Measurements from ENCODE around the gene PLXNB2.

The PLXNB2 gene

GRCh38 chr22:50232481-50233151 lies 74.8 kb downstream of the PLXNB2 start:
- DNase-seq (ENCODE audit: low read depth in 2 of 2) = no peak

- no peak for DNase-seq (ENCODE audit: low read depth in 2 of 2)
Measured at GRCh38 chr22:50229370-50229769, 78.1 kb downstream of the PLXNB2 start.

- DNase-seq (ENCODE audit: low read depth in 2 of 2) = no peak
Measured at GRCh38 chr22:50228366-50228765, 79.1 kb downstream of the PLXNB2 start.

- no peak for DNase-seq (ENCODE audit: low read depth in 2 of 2)
Measured at GRCh38 chr22:50227579-50228215, 79.7 kb downstream of the PLXNB2 start.

- no peak for DNase-seq (ENCODE audit: low read depth in 2 of 2)
Measured at GRCh38 chr22:50226875-50227165, 80.6 kb downstream of the PLXNB2 start.

- DNase-seq (ENCODE audit: low read depth in 2 of 2) = no peak
Measured at GRCh38 chr22:50226063-50226874, 81.2 kb downstream of the PLXNB2 start.

GRCh38 chr22:50225200-50225969 lies 82.1 kb downstream of the PLXNB2 start:
- DNase-seq (ENCODE audit: low read depth in 2 of 2) = no peak
